ENCODE measurements around the gene PRKAR2B.

DNA sequence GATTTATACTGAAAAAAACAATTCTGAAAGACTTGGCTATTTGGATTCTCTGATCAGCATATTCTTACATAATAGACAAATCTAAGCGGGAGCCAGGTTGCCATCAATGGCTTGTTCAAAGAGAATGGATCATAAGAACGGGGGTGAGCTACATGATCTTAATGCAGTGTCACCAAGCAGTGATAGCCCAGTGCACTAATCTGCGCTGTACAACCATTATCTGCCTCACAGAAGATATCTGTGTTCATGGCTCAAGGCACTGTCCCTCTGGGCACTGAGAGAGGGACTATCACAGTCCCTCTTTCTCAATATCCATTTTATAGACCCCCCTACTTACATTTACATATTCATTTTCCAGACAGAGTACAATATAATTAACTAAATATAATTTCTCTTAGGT, 22.9 kb upstream of the PRKAR2B start:
- TF ChIP-seq HDGF (IDR thresholded peaks at IDR 0.05; ENCODE audit: borderline replicate concordance) = no peak
- TF ChIP-seq TARDBP (IDR thresholded peaks at IDR 0.05) = no peak
- TF ChIP-seq, protein P1, sequence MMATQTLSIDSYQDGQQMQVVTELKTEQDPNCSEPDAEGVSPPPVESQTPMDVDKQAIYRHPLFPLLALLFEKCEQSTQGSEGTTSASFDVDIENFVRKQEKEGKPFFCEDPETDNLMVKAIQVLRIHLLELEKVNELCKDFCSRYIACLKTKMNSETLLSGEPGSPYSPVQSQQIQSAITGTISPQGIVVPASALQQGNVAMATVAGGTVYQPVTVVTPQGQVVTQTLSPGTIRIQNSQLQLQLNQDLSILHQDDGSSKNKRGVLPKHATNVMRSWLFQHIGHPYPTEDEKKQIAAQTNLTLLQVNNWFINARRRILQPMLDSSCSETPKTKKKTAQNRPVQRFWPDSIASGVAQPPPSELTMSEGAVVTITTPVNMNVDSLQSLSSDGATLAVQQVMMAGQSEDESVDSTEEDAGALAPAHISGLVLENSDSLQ (IDR thresholded peaks at IDR 0.05) = no peak

Measured in HEK293T (cell line).